GM18519 (cell line): ENCODE results near the gene USP38.
"Not testable (repeated sequence)": the region's sequence is repeated elsewhere in the genome, so short reads cannot be mapped to it uniquely, and the experiment has no call there.

ENCODE experiments used
- ATAC-seq: cut with Tn5 transposase; IDR thresholded peaks from one replicate; pipeline ENCODE4 v1.9.1; 2021; ENCODE audit warnings: mild to moderate bottlenecking, moderate library complexity; ENCODE audit not compliant: unreplicated experiment, low FRiP score

The USP38 gene

DNA sequence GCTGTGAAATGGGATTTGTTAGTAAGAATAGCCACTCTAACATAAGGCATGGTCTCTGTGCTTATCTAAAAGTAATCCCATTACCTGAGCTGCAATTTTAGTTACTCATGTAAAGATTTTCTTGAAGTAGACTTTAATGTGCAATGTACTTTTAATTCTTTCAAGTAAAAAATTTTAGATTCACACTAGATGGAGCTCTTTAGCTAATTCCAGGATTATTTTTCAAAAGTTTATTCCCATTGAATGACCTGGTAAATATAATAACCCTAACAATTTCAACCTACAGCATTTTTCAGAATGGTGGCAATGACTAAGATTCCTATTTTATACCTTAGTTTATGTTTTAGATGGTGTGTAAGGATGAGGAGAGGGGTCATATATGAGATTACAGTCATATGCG lies 18.1 kb downstream of the USP38 start:
- ATAC-seq: no peak

DNA sequence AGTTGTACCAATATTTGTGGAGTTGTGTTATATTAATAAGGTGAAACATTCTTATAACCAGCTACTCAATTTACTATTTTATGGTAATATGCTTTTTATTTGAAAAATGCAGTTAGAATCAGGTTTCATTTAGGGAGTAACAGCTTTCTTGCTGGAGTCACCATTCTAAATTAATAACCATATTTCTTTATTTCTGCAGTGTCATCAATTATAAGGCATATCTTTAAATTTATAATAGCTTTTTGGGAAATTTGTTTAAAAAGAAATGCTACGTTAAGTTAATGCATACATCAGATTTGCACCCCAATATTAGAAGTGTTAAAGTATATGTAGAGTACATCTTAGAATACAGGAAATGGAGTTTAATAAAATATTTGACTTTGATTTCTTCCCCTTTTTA lies 18.9 kb downstream of the USP38 start:
- ATAC-seq: no peak

DNA sequence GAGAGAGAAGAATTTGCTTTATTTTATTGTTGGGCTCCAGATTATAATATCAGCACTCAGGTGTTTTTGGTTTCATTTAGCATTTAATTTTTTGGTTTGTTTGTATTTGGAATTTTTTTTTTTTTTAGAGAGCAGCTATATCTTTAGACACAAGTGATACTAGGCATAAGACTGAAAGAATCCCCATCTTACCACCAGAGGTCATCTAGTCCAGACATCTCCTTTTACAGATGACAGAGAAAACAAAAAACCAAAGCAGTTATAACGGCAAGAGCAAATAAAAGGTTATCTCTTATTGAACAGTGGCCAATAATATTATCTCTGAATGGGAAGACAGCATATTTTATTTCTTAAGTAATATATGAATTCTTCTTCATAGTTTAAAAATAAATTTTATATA lies 22.8 kb downstream of the USP38 start:
- no peak for ATAC-seq

DNA sequence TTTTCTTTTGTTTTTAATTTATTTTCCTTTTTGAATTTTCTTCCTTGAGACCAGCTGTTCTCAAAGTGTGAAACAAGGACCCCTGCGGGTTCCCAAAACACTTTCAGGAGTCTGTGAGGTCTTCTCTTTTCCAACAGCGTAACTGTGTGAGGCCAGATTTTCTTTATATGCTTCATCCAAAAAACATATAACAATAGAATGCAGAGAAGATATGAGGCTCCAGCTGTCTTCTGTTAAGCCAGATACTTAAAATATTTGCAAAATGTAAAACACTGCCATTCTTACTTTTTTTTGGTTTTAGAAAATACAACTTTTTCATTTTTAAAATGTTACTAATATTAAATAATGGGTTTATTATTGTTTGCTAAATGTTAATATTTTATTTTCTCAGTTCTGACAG lies 27.8 kb downstream of the USP38 start:
- ATAC-seq: no peak

DNA sequence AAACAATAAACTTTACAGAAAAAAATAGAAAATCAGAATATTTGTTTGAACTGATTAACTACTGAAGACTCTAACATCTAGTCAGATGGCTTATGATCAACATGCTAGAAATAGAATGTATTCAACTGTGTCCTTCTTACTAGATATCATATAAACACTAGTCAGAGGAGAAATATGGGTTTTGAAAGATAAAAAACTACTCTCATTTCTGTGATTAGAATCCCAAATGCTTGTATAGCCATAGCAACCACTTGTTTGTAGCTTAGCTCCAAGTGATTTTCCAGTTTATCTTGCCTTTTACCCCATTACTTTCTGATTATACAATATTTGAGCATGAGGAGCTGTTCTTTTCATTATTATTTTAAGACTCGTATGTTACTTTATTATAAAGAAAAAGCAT lies 31.2 kb downstream of the USP38 start:
- ATAC-seq: no peak

DNA sequence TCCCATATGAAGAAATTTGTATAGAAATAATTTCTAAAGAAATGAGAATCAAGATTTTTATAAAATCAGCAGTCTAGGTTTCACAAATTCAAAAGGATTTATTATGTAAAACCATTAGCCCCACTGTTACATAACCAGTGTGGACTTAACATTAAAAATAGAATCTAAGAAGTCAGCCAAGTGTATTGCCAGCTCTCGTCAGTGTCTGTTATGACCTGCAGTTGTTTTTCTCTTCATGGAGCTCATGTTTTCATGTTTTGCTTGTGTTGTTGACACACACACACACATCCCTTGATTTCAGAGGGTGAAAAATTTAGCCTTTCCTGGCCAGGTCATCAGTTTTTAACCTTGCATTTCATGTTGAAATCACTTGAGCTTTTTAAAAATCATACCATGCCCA lies 39.5 kb downstream of the USP38 start:
- ATAC-seq: no peak

DNA sequence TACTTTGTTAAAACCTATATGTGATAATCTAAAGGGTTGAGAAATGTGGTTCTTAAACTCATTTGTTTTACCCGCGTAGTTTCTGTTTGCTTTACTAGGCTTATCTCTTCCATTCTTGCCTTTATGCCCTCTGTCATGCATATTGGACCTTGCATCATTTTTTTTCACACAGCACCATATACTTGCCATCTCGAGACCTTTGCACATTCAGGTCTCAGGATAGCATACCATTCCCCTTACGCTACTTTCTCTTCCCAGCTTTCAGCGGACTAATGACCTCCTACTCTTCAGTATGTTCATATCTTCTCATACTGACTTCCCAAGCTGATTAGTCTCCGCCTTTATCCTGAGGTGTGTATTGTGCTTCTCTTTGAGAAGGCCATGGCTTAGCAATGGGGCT lies 40.5 kb downstream of the USP38 start:
- no peak for ATAC-seq

DNA sequence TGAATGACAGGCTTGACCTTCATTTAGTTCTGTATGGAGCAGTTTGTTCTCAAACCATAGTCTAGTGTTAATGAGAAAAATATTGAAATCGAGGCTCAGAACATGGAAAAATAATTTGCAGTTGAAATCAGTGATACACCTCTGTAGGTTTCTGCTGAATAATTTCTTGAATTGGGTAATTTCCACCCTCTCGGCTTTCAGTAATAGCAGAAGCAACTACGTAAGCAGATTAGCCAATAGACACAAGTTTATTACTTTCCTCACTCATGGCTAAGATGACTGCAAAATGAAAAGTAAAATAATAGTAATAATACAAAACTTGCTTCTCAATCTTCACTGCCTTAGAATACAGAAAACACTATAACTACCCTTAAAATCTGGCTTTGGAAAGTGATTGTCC lies 46.0 kb downstream of the USP38 start:
- no peak for ATAC-seq

DNA sequence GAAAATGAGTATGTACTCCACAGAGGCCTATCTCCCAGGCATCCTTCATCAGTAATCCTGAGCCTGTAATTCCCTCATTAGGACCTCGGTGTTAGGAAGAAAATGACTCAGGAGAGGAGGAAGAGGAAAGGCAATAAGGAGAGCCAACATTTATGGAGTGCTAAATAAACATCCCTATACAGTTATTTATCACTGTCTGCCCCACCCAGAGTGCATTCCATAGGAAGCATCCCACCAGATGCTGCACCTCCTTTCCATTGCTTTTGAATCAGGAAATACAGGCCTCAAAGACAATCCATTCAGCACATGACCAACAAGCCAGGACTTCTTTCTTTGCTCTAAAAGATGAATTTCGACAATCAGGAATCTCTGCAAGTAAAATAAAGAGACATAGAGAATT lies 47.6 kb downstream of the USP38 start:
- ATAC-seq: no peak

DNA sequence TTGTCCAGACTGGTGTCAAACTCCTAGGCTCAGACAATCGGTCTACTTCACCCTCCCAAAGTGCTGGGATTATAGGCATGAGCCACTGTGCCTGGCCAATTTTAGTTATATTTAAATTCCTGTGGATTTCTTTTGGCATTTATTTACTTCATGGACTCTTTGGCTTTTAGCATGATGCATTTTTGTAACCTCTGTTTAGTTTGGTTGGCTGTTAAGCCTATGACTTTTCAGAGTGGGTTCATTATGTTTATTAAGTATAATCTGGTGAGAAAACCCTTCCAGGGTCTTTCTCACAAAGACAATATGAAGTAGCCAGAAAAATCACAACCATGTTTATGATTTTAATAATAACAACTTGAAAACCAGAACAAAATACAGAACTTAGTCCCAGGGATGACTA lies 49.4 kb downstream of the USP38 start:
- ATAC-seq: no peak

DNA sequence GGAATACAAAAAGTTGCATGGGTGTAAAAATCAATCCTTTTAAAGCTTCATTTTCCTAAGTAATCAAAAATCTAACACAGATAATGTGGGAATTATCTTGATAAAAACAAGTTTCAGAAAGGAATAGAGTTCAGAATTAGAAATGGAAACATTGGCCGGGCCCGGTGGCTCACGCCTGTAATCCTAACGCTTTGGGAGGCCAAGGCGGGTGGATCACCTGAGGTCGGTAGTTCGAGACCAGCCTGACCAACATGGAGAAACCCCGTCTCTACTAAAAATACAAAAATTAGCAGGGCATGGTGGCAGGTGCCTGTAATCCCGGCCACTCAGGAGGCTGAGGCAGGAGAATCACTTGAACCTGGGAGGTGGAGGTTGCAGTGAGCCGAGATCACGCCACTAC lies 52.5 kb downstream of the USP38 start:
- ATAC-seq: not testable (repeated sequence)

DNA sequence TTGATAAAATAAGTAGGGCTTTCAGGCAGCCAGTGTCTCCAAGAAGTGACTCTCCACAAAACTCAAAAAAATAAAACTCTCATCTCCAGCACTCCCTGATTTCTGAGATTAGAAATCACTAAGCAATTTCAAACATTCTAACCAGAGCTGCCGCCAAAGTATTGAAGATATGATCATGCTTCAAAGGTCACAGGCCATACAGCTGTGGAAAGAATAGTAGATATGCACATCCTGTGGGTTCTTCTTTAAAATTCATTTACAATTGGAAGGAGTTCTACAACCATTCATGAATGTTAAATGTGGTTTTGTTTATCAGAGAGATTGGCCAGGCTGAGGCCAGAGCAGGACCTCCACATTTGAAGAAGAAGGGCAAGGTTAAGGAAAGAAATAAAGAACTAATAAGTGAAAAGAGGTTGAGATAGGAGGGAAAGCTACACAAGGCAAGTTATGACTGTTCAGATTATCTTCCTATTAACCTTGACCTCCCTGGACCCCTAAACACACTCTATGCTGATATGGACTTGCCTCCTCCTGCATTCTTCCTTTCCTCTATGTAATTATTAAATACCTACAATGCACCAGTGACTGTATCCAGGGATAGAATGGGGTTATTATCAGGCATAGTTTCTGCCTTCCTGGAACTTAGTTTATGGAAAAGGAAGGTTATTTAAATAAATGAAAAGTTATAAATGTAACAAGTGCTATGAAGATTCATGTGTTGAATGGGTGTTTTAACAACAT lies 56.4 kb downstream of the USP38 start:
- ATAC-seq: no peak

DNA sequence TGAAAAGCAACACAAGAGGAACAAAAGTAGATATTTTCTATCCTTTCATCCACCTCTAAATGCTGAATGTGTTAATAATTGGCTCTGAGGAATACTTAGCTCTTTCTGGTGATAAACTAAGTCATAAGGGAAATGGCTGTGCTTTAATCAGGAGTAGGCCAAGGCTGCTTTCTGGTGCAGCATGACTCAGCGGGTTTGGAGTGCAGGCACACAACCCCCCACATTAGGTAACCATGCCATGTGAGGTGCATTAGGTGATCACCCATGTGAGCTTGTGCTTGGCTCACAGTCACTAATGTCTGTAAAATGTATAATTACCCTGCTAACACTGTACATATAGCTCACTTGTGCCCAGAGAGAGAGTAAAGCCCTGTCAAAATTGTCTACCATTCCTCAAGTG lies 57.2 kb downstream of the USP38 start:
- ATAC-seq: no peak

DNA sequence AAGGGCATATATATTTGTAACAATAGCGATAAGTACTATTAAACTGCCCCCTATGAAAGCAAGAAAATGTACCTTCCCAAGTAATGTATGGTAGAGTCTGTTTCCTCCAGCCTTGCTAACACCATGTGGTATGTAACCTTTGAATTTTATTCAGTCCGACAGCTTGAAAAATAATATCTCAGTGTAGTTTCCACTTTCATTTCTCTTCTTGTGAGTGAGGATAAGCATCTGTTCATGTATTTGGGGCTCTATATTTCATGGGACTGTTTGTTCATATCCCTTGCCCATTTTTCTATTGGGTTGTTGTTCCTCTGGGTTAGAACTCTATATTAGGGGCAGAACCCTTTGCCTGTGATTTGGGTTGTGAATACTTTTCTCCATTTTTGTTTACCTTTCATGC lies 58.3 kb downstream of the USP38 start:
- ATAC-seq: no peak

DNA sequence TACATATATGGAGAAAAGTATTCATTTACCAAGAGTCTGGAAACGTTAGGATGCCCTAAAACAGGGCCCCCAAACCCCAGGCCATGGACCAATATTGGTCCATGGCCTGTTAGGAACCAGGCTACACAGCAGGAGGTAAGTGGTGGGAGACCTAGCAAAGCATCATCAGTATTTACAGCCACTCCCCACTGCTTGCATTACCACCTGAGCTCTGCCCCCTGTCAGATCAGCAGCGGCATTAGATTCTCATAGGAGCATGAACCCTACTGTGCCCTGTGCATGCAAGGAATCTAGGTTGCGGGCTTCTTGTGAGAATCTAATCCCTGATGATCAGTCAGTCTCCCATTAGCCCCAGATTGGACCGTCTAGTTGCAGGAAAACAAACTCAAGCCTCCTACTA lies 62.3 kb downstream of the USP38 start:
- no peak for ATAC-seq

DNA sequence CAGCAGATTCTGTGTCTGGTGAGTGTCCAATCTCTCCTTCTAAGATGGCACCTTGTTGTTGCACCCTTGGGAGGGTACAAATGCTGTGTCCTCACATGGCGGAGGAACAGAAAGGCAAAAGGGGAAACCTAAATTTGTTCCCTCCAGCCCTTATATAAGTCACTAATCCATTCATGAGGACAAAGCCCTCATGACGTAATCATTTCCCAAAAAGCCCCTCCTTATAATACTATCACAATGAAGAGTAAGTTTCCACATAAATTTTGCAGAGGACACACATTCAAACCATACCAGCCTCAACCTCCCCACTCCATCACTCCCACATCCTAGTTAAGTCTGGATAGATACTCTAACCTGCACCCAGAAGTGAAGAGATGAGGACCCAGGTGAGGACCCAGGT lies 63.1 kb downstream of the USP38 start:
- ATAC-seq: no peak

DNA sequence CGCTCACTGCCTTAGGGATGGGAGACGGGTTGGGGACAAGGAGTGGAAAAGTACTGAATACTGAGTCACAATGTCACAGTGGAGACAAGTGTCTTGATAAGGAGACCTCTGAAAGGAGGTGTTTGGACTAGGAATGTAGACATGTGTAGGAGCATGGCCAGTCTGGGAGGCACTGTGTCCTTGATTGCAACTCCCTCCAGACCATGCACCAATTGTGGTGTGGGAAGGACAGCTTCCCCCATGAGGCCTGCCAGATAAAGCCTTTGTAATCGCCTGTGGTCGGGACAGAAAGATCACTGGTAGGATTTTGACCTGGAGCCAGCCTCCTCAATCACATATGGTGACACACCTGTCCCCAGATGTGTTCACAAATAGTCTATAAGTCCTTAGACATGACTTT lies 64.1 kb downstream of the USP38 start:
- ATAC-seq: no peak

DNA sequence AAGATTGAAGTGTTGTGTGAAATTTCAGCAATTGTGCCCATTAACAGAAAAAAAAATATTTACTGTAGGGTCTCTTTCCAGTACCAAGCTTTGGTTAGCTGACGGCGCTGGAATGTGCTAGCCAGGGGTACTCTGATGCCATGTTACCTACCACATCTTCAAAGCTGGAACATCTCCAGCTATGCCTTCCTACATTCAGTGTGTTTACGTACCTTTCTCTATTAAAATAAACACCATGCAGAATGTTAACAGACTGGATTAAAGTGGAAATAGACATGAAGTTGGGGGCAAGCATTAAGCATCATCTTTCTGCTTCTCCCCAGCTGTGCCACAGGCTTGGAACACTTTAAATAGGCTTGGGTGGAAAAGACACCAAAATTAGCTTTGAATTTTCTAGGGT lies 65.9 kb downstream of the USP38 start:
- ATAC-seq: no peak

DNA sequence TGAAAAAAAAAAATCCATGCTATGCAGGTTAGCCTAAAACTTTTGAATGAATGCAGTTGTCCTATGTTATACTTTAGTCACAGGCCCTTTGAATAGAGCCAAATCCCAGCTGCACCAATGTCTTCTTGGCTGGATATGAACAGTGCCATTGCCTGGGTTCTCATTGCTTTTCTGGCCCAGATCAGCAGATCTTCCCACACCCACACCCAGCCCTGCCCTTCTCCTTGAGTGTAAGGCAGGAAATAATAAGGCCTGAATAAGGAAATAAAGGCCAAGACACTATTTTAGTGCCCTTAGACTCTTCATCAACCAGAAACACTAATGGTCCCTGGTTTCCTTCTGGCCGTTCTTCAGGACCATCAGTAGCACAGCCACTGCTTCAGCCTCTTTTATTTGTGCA lies 66.6 kb downstream of the USP38 start:
- ATAC-seq: no peak

DNA sequence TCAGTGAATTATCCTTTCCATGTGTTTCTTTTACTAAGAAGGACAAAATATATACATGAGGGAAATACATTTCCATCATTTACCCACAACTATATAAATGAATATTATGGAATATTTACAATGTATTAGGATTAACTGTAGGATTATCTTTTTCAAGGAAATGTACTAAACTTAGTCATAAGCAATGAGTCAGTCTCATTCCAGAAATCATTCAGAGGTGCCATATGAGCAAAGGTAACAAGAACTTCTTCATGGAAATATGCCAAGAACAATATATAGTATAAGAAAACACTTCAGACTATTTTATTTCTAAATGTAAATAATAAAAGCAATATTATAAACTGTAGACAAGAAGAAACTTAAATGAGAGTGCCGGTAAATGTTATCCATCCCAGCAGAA lies 67.1 kb downstream of the USP38 start:
- ATAC-seq: no peak

DNA sequence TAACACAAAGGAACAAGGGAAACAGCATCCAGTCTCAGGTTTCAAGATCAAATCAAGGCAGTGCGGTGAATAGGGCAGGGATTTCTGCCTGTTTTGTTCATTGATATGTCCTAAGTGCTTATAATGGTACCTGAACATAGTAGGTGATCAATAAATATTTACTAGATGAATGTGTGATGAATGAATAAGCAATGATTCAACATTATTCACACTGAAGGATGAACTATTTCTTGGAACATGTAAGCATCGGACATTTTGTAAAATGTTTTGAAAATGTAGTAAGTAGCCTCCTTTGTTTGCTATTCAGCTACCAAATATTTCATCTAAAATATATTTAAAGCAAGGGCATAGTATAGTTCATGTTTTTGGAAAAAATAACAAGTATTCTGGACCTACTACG lies 67.8 kb downstream of the USP38 start:
- ATAC-seq: no peak

DNA sequence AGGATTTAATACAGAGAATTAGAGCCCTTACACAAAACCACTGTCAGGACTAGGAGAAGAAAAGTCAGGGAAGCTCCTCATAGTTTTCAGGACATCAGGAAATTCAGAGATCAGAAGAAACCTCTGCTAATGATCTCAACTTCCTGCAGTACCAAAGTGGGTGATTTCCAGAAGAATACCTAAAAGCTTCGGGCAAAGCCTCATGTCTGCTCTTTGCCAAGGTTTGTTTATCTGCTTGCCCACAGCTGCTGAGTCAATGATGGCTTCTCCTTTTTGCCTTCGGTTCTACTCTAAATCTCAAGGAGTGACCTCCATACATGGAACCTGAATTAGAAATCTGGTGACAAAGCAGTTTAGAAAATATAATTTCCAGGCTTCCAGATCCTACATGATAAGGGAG lies 68.4 kb downstream of the USP38 start:
- no peak for ATAC-seq
